Liver (tissue), 2 donors: ENCODE measurements around the gene CDC42BPB.

Experiments
- TAF1 ChIP-seq: conservative IDR thresholded peaks from 2 replicates; pipeline ENCODE4 v1.6.1; 2016; ENCODE audit warnings: antibody characterized with exemption, mild to moderate bottlenecking
- YY1 ChIP-seq: IDR thresholded peaks from 2 replicates; pipeline ENCODE4 v1.6.1; 2016; ENCODE audit warnings: antibody characterized with exemption, mild to moderate bottlenecking
- donor health status: healthy.

GRCh38 chr14:102903248-102903888 lies 154.0 kb downstream of the CDC42BPB start:
- no peak for TF ChIP-seq YY1
- TF ChIP-seq TAF1: no peak
